GM10266 (cell line): ENCODE results near the gene SLC44A3.

Source experiments
- DNase-seq: peaks from one replicate; pipeline ENCODE4 v3.0.0; 2012; ENCODE audit errors: extremely low spot score
- TF ChIP-seq, protein P1 (sequence below): IDR thresholded peaks from 2 replicates; pipeline ENCODE4 v1.5.1; 2012; ENCODE audit warnings: mild to moderate bottlenecking, low read depth; ENCODE audit not compliant: control insufficient read depth, insufficient read depth; ENCODE audit errors: missing control alignments

Gene SLC44A3

DNA sequence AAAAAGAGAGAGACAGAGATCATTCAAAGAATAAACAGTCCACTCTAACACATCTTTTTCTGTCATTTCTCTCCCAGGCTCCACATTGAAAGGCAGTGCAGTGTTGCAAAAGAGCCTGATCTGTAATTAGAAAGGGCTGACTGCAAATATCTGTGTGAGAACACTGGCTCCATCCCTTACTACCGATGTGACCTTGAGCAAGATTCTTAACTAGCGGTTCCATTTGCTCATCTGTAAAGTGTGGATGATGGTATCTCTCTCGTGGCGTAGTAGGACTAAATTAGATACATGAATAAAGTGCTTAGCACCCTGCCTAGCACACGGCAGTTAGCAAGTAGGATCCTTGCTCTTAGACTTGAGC is 26.9 kb upstream of the SLC44A3 start:
- no peak for DNase-seq
- TF ChIP-seq, protein P1, sequence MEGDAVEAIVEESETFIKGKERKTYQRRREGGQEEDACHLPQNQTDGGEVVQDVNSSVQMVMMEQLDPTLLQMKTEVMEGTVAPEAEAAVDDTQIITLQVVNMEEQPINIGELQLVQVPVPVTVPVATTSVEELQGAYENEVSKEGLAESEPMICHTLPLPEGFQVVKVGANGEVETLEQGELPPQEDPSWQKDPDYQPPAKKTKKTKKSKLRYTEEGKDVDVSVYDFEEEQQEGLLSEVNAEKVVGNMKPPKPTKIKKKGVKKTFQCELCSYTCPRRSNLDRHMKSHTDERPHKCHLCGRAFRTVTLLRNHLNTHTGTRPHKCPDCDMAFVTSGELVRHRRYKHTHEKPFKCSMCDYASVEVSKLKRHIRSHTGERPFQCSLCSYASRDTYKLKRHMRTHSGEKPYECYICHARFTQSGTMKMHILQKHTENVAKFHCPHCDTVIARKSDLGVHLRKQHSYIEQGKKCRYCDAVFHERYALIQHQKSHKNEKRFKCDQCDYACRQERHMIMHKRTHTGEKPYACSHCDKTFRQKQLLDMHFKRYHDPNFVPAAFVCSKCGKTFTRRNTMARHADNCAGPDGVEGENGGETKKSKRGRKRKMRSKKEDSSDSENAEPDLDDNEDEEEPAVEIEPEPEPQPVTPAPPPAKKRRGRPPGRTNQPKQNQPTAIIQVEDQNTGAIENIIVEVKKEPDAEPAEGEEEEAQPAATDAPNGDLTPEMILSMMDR = no peak

DNA sequence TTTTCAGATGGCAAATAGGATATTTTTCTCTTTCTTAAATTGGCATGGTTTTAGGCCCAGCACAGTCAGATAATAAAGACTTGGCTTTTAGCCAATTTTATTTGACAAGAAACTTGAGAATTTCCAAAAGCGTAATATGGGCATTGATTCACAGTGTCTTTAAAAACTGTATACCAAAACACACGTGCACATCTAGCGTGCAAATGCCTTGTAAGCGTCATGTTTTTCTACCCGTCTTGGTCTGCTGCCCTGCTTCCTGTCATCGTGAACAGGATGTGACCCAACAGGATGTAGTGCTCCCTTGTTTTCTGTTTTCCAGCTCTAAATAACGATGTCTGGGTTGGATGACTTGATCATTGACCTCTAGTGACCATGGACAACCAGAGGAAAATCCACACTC is 24.7 kb upstream of the SLC44A3 start:
- TF ChIP-seq, protein P1 = no peak
- DNase-seq = no peak

- DNase-seq = no peak
- TF ChIP-seq, protein P1 = no peak
These were observed 23.9 kb upstream of the SLC44A3 start for GRCh38 chr1:94796266-94796665.

GRCh38 chr1:94797291-94797690 is 22.9 kb upstream of the SLC44A3 start:
- TF ChIP-seq, protein P1 = no peak
- DNase-seq = no peak

DNA sequence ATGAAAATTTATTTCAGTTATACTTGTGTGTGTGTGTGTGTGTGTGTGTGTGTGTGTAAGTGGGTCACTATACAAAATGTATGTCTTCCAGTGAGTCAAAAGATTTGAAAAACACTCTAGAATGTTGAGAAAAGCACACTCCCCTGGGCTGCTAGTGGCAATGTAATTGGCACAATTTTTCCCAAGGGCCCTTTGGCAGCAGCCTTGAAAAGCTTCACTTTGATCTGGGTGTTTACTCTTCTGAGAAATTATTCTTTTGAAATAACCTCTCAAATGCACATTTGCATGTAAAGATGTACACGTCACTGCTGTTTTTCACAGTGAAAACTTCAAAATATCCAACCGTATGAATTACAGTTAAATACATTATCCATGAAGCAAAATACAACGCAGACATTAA is 22.1 kb upstream of the SLC44A3 start:
- TF ChIP-seq, protein P1 = no peak
- no peak for DNase-seq

- DNase-seq = no peak
- TF ChIP-seq, protein P1 = no peak
These were observed 21.7 kb upstream of the SLC44A3 start for GRCh38 chr1:94798462-94798861.

- TF ChIP-seq, protein P1 = no peak
- DNase-seq = no peak
These were observed 21.0 kb upstream of the SLC44A3 start for GRCh38 chr1:94799206-94799605.
